Uterus (tissue), 2 donors: ENCODE data around the gene MED27.
"Not testable (repeated sequence)": the region's sequence is repeated elsewhere in the genome, so short reads cannot be mapped to it uniquely, and the experiment has no call there.

ENCODE experiments used
- CTCF ChIP-seq, 4 experiments: fragments of 200-600 bp in 2 of 4; fragments of 450-650 bp in 2 of 4; sonication (generic) in 2 of 4; IDR thresholded peaks; one replicate each; pipeline ENCODE4 v1.5.1; 2016 to 2019; ENCODE audit warnings: antibody characterized with exemption in 4 of 4, mild to moderate bottlenecking in 2 of 4, moderate library complexity in 1 of 4
- POLR2A ChIP-seq, 2 donors: fragments of 450-650 bp; IDR thresholded peaks; one replicate each; pipeline ENCODE4 v1.6.1; 2016; ENCODE audit warnings: antibody characterized with exemption in 2 of 2, mild to moderate bottlenecking in 1 of 2, moderate library complexity in 1 of 2

GRCh38 chr9:131921635-131922034 is 158.0 kb downstream of the MED27 start:
- TF ChIP-seq CTCF, POLR2A (IDR thresholded peaks at IDR 0.05): not testable (repeated sequence)
